ENCODE data around the gene VENTX. TPM values are rescaled to one million over a fixed set of nuclear protein-coding genes. Genes with fewer than 3 reads are reported as not detected.

VENTX gene
- total RNA-seq, 1 experiment from 2014 or later = not detected

- intact Hi-C loops (cut with micrococcal nuclease; ENCODE audit: unreplicated experiment) = no loop called here
- no peak overlapping the region for H3K27ac Mint-ChIP-seq (ENCODE audit: unreplicated experiment)
- CTCF ChIA-PET = no interaction called here
- no peaks in the 10 kb centered on the region for H3K36me3 Mint-ChIP-seq (ENCODE audit: insufficient read depth, unreplicated experiment)
- H3K9me3 Mint-ChIP-seq (ENCODE audit: low read depth, unreplicated experiment) = no peaks in the 10 kb centered on the region
- no TSS peak for BruUV-seq (replicated peaks)
- H3K4me1 Mint-ChIP-seq (ENCODE audit: low read depth, unreplicated experiment) = no peaks in the 10 kb centered on the region
- no peak overlapping the region for H3K4me3 Mint-ChIP-seq (ENCODE audit: low read depth, unreplicated experiment)
- DNase-seq = no peak
- TF ChIP-seq, protein P1, sequence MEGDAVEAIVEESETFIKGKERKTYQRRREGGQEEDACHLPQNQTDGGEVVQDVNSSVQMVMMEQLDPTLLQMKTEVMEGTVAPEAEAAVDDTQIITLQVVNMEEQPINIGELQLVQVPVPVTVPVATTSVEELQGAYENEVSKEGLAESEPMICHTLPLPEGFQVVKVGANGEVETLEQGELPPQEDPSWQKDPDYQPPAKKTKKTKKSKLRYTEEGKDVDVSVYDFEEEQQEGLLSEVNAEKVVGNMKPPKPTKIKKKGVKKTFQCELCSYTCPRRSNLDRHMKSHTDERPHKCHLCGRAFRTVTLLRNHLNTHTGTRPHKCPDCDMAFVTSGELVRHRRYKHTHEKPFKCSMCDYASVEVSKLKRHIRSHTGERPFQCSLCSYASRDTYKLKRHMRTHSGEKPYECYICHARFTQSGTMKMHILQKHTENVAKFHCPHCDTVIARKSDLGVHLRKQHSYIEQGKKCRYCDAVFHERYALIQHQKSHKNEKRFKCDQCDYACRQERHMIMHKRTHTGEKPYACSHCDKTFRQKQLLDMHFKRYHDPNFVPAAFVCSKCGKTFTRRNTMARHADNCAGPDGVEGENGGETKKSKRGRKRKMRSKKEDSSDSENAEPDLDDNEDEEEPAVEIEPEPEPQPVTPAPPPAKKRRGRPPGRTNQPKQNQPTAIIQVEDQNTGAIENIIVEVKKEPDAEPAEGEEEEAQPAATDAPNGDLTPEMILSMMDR (IDR thresholded peaks at IDR 0.05; ENCODE audit: unreplicated experiment) = no peak
- H3K27me3 Mint-ChIP-seq (ENCODE audit: unreplicated experiment) = peaks cover 37% of the 10 kb centered on the region
These were observed 1.0 kb upstream of the VENTX start for GRCh38 chr10:133236401-133237240.

- Mint-ChIP-seq H3K9me3 (ENCODE audit: low read depth, unreplicated experiment) (no peaks in the 10 kb centered on the region), H3K27ac (ENCODE audit: unreplicated experiment) (no peak overlapping the region), H3K27me3 (ENCODE audit: unreplicated experiment) (peaks cover 39% of the 10 kb centered on the region), H3K4me3 (ENCODE audit: low read depth, unreplicated experiment) (no peak overlapping the region), H3K36me3 (ENCODE audit: insufficient read depth, unreplicated experiment) (no peaks in the 10 kb centered on the region), H3K4me1 (ENCODE audit: low read depth, unreplicated experiment) (no peaks in the 10 kb centered on the region)
- intact Hi-C loops (cut with micrococcal nuclease; ENCODE audit: unreplicated experiment) = no loop called here
- no TSS peak for BruUV-seq (replicated peaks)
- TF ChIP-seq, protein P1 (IDR thresholded peaks at IDR 0.05; ENCODE audit: unreplicated experiment) = no peak
- CTCF ChIA-PET = no interaction called here
- DNase-seq = no peak
These were observed 441 bp upstream of the VENTX start for GRCh38 chr10:133237241-133237587.

GRCh38 chr10:133238466-133238804 is 780 bp downstream of the VENTX start:
- intact Hi-C loops (cut with micrococcal nuclease; ENCODE audit: unreplicated experiment) = no loop called here
- Mint-ChIP-seq H3K4me1 (ENCODE audit: low read depth, unreplicated experiment) (peaks cover 8% of the 10 kb centered on the region), H3K27me3 (ENCODE audit: unreplicated experiment) (peaks cover 51% of the 10 kb centered on the region), H3K27ac (ENCODE audit: unreplicated experiment) (no peak overlapping the region), H3K4me3 (ENCODE audit: low read depth, unreplicated experiment) (no peak overlapping the region), H3K36me3 (ENCODE audit: insufficient read depth, unreplicated experiment) (no peaks in the 10 kb centered on the region), H3K9me3 (ENCODE audit: low read depth, unreplicated experiment) (no peaks in the 10 kb centered on the region)
- CTCF ChIA-PET = no interaction called here
- no TSS peak for BruUV-seq (replicated peaks)
- TF ChIP-seq, protein P1 (IDR thresholded peaks at IDR 0.05; ENCODE audit: unreplicated experiment) = no peak
- DNase-seq = no peak

DNA sequence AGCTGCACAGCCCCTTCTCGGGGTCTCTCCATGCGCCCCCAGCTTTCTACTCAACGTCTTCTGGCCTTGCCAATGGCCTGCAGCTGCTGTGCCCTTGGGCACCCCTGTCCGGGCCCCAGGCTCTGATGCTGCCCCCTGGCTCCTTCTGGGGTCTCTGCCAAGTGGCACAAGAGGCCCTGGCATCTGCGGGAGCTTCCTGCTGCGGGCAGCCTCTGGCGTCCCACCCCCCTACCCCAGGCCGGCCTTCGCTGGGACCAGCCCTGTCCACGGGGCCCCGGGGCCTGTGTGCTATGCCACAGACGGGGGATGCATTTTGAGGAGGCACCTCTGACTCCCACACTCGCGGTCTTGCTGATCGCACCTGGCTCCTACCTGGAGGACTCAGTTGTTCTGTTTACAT is 2.3 kb downstream of the VENTX start:
- no TSS peak for BruUV-seq (replicated peaks)
- Mint-ChIP-seq H3K9me3 (ENCODE audit: low read depth, unreplicated experiment) (no peaks in the 10 kb centered on the region), H3K27me3 (ENCODE audit: unreplicated experiment) (peaks cover 56% of the 10 kb centered on the region), H3K36me3 (ENCODE audit: insufficient read depth, unreplicated experiment) (no peaks in the 10 kb centered on the region), H3K4me3 (ENCODE audit: low read depth, unreplicated experiment) (no peak overlapping the region), H3K27ac (ENCODE audit: unreplicated experiment) (no peak overlapping the region), H3K4me1 (ENCODE audit: low read depth, unreplicated experiment) (peaks cover 8% of the 10 kb centered on the region)
- CTCF ChIA-PET = no interaction called here
- no peak for DNase-seq
- TF ChIP-seq, protein P1 (IDR thresholded peaks at IDR 0.05; ENCODE audit: unreplicated experiment) = no peak
- intact Hi-C loops (cut with micrococcal nuclease; ENCODE audit: unreplicated experiment) = no loop called here

All from Calu3 (cell line).